ENCODE data around the gene FAM241A. TPM values are rescaled to one million over a fixed set of nuclear protein-coding genes. Genes with fewer than 3 reads are reported as not detected.

FAM241A gene
- total RNA-seq, 3 donors from 2014 or later (not counting 1 experiment from before 2014, with no cell fraction given) = 0.36 to 0.75 (median 0.40) TPM

- intact Hi-C loops (cut with micrococcal nuclease) = no loop called here
- Mint-ChIP-seq H3K27me3 (ENCODE audit: low read depth in 2 of 2) (peaks cover 9 to 36% of the 10 kb centered on the region in 2 donors), H3K4me1 (no peaks in the 10 kb centered on the region), H3K27ac (no peak overlapping the region), H3K4me3 (no peak overlapping the region), H3K9me3 (no peaks in the 10 kb centered on the region), H3K36me3 (no peaks in the 10 kb centered on the region)
- TF ChIP-seq CTCF (IDR thresholded peaks at IDR 0.05) = no peak
- Histone ChIP-seq H3K4me3 (ENCODE audit: low read length) (no peak overlapping the region), H3K36me3 (ENCODE audit: control insufficient read depth, insufficient read depth, low read length) (no peaks in the 10 kb centered on the region), H3K27me3 (ENCODE audit: control insufficient read depth, insufficient read depth, low read length) (peaks cover 2% of the 10 kb centered on the region), H3K9me3 (ENCODE audit: control insufficient read depth, insufficient read depth, low read length) (no peaks in the 10 kb centered on the region), H3K27ac (ENCODE audit: low read length) (no peak overlapping the region), H3K4me1 (ENCODE audit: control insufficient read depth, insufficient read depth, low read length) (no peaks in the 10 kb centered on the region)
- ATAC-seq = no peak
- DNase-seq = no peak
- 92% methylated on average over 2 of the region's 2 CpGs for WGBS (ENCODE audit: insufficient coverage)
These were observed 16.8 kb upstream of the FAM241A start for GRCh38 chr4:112128452-112128851.

- DNase-seq = no peak
- no peaks in the 10 kb centered on the region for H3K36me3 Mint-ChIP-seq
- no peaks in the 10 kb centered on the region for H3K36me3 ChIP-seq (ENCODE audit: control insufficient read depth, insufficient read depth, low read length)
- H3K9me3 Mint-ChIP-seq = no peaks in the 10 kb centered on the region
- no peaks in the 10 kb centered on the region for H3K9me3 ChIP-seq (ENCODE audit: control insufficient read depth, insufficient read depth, low read length)
- ATAC-seq = no peak
- no peak overlapping the region for H3K27ac Mint-ChIP-seq
- H3K4me3 Mint-ChIP-seq = no peak overlapping the region
- no peak overlapping the region for H3K4me3 ChIP-seq (ENCODE audit: low read length)
- H3K27ac ChIP-seq (ENCODE audit: low read length) = no peak overlapping the region
- 51% methylated on average over 3 of the region's 4 CpGs for WGBS (ENCODE audit: insufficient coverage)
- no peaks in the 10 kb centered on the region for H3K4me1 ChIP-seq (ENCODE audit: control insufficient read depth, insufficient read depth, low read length)
- no peaks in the 10 kb centered on the region for H3K4me1 Mint-ChIP-seq
- peaks cover 11 to 30% of the 10 kb centered on the region in 2 donors for H3K27me3 Mint-ChIP-seq (ENCODE audit: low read depth in 2 of 2)
- no peak for TF ChIP-seq CTCF (IDR thresholded peaks at IDR 0.05)
- H3K27me3 ChIP-seq (ENCODE audit: control insufficient read depth, insufficient read depth, low read length) = no peaks in the 10 kb centered on the region
- intact Hi-C loops (cut with micrococcal nuclease) = no loop called here
These were observed 14.3 kb upstream of the FAM241A start for GRCh38 chr4:112130906-112131305.

- 93% methylated on average over 5 of the region's 5 CpGs for WGBS (ENCODE audit: insufficient coverage)
- Histone ChIP-seq H3K4me3 (ENCODE audit: low read length) (no peak overlapping the region), H3K27ac (ENCODE audit: low read length) (no peak overlapping the region), H3K9me3 (ENCODE audit: control insufficient read depth, insufficient read depth, low read length) (no peaks in the 10 kb centered on the region), H3K36me3 (ENCODE audit: control insufficient read depth, insufficient read depth, low read length) (no peaks in the 10 kb centered on the region), H3K27me3 (ENCODE audit: control insufficient read depth, insufficient read depth, low read length) (peaks cover 2% of the 10 kb centered on the region), H3K4me1 (ENCODE audit: control insufficient read depth, insufficient read depth, low read length) (no peaks in the 10 kb centered on the region)
- intact Hi-C loops (cut with micrococcal nuclease) = no loop called here
- no peak for TF ChIP-seq CTCF (IDR thresholded peaks at IDR 0.05)
- Mint-ChIP-seq H3K27ac (no peak overlapping the region), H3K4me1 (no peaks in the 10 kb centered on the region), H3K9me3 (no peaks in the 10 kb centered on the region), H3K4me3 (no peak overlapping the region), H3K27me3 (ENCODE audit: low read depth in 2 of 2) (peaks cover 19 to 37% of the 10 kb centered on the region in 2 donors), H3K36me3 (no peaks in the 10 kb centered on the region)
- ATAC-seq (no peak), DNase-seq (no peak)
These were observed 8.7 kb upstream of the FAM241A start for GRCh38 chr4:112136551-112136950.

- Mint-ChIP-seq H3K4me3 (no peak overlapping the region), H3K4me1 (no peaks in the 10 kb centered on the region), H3K27ac (no peak overlapping the region), H3K27me3 (ENCODE audit: low read depth in 2 of 2) (peaks cover 14 to 24% of the 10 kb centered on the region in 2 donors), H3K9me3 (no peaks in the 10 kb centered on the region), H3K36me3 (no peaks in the 10 kb centered on the region)
- DNase-seq = no peak
- Histone ChIP-seq H3K4me1 (ENCODE audit: control insufficient read depth, insufficient read depth, low read length) (no peaks in the 10 kb centered on the region), H3K4me3 (ENCODE audit: low read length) (no peak overlapping the region), H3K9me3 (ENCODE audit: control insufficient read depth, insufficient read depth, low read length) (no peaks in the 10 kb centered on the region), H3K36me3 (ENCODE audit: control insufficient read depth, insufficient read depth, low read length) (no peaks in the 10 kb centered on the region), H3K27me3 (ENCODE audit: control insufficient read depth, insufficient read depth, low read length) (peaks cover 2% of the 10 kb centered on the region), H3K27ac (ENCODE audit: low read length) (no peak overlapping the region)
- no peak for TF ChIP-seq CTCF (IDR thresholded peaks at IDR 0.05)
- ATAC-seq = no peak
- intact Hi-C loops (cut with micrococcal nuclease) = no loop called here
These were observed 6.7 kb upstream of the FAM241A start for GRCh38 chr4:112138538-112138937.

Data from natural killer cell (primary cell).